Activated CD4-positive, alpha-beta T cell treated with anti-CD3 and anti-CD28 coated beads for 36 hours (primary cell): ENCODE measurements around the gene TMEM132D. TPM values are rescaled to one million over a fixed set of nuclear protein-coding genes. Genes with fewer than 3 reads are reported as not detected.

Experiments
- ATAC-seq: fragments of 200-7000 bp; cut with Tn5 transposase; one replicate; pipeline ENCODE4 v1.10.0; 2021; ENCODE audit warnings: mild to moderate bottlenecking, moderate library complexity
- CTCF ChIA-PET: fragments of 350-600 bp; sonication (Branson Sonifier 250); formaldehyde crosslinking; loops from one replicate; lab custom pipeline; 2021; ENCODE audit warnings: antibody characterized with exemption; lab: Charles Lee
- POLR2A ChIA-PET: fragments of 350-600 bp; sonication (Branson Sonifier 250); formaldehyde crosslinking; loops from one replicate; lab custom pipeline; 2021; ENCODE audit warnings: antibody characterized with exemption, inconsistent platforms; lab: Charles Lee
- DNase-seq: peaks from one replicate; pipeline ENCODE4 v3.0.0-alpha.2; 2020
- H3K27ac Mint-ChIP-seq: one replicate; pipeline ENCODE4 v1.8.0; 2021; ENCODE audit warnings: mixed read lengths
- H3K27me3 Mint-ChIP-seq: one replicate; pipeline ENCODE4 v1.8.0; 2021; ENCODE audit warnings: mixed read lengths
- H3K36me3 Mint-ChIP-seq: one replicate; pipeline ENCODE4 v1.8.0; 2021; ENCODE audit warnings: low read depth, mixed read lengths
- H3K4me1 Mint-ChIP-seq: one replicate; pipeline ENCODE4 v1.8.0; 2021; ENCODE audit warnings: mixed read lengths
- H3K4me3 Mint-ChIP-seq: one replicate; pipeline ENCODE4 v1.8.0; 2021; ENCODE audit warnings: mild to moderate bottlenecking, moderate library complexity, mixed read lengths
- H3K9me3 Mint-ChIP-seq: one replicate; pipeline ENCODE4 v1.8.0; 2021; ENCODE audit warnings: low read depth, mixed read lengths
- intact Hi-C, 2 experiments: fragments of 100-400 bp; cut with DNase I in 1 of 2; cut with micrococcal nuclease in 1 of 2; formaldehyde crosslinking; loops; one replicate each; pipeline versions ENCODE4 v1.14.2 to v1.15.1; 2022 to 2024; cut with DNase I, micrococcal nuclease
- total RNA-seq, 2 experiments: library from RNA; stranded (reverse); gene quantifications; one replicate each; pipeline ENCODE4 v1.2.3, GENCODE V29; 2021

Gene TMEM132D
- total RNA-seq, 2 experiments from 2014 or later: not detected

- H3K36me3 Mint-ChIP-seq: no peaks in the 10 kb centered on the region
- ATAC-seq: no peak
- no peak overlapping the region for H3K27ac Mint-ChIP-seq
- H3K27me3 Mint-ChIP-seq: no peaks in the 10 kb centered on the region
- POLR2A ChIA-PET: no interaction called here
- intact Hi-C loops: no loop called here
- CTCF ChIA-PET: no interaction called here
- no peak overlapping the region for H3K4me3 Mint-ChIP-seq
- H3K9me3 Mint-ChIP-seq: no peaks in the 10 kb centered on the region
- H3K4me1 Mint-ChIP-seq: no peaks in the 10 kb centered on the region
- DNase-seq: no peak
These were observed 436.1 kb downstream of the TMEM132D start for GRCh38 chr12:129467726-129468125.

- Mint-ChIP-seq H3K9me3 (no peaks in the 10 kb centered on the region), H3K36me3 (no peaks in the 10 kb centered on the region), H3K27me3 (no peaks in the 10 kb centered on the region), H3K4me1 (no peaks in the 10 kb centered on the region), H3K27ac (no peak overlapping the region), H3K4me3 (no peak overlapping the region)
- no peak for DNase-seq
- intact Hi-C loops: no loop called here
- no peak for ATAC-seq
- CTCF ChIA-PET: no interaction called here
- POLR2A ChIA-PET: no interaction called here
These were observed 436.5 kb downstream of the TMEM132D start for GRCh38 chr12:129467289-129467688.

- ChIA-PET POLR2A (no interaction called here), CTCF (no interaction called here)
- H3K4me1 Mint-ChIP-seq: no peaks in the 10 kb centered on the region
- intact Hi-C loops: no loop called here
- H3K9me3 Mint-ChIP-seq: peaks cover 2% of the 10 kb centered on the region
- no peak overlapping the region for H3K4me3 Mint-ChIP-seq
- H3K36me3 Mint-ChIP-seq: no peaks in the 10 kb centered on the region
- DNase-seq (no peak), ATAC-seq (no peak)
- no peaks in the 10 kb centered on the region for H3K27me3 Mint-ChIP-seq
- no peak overlapping the region for H3K27ac Mint-ChIP-seq
These were observed 437.3 kb downstream of the TMEM132D start for GRCh38 chr12:129466499-129466898.

- Mint-ChIP-seq H3K27me3 (no peaks in the 10 kb centered on the region), H3K4me3 (no peak overlapping the region), H3K36me3 (no peaks in the 10 kb centered on the region), H3K9me3 (peaks cover 4% of the 10 kb centered on the region), H3K4me1 (no peaks in the 10 kb centered on the region), H3K27ac (no peak overlapping the region)
- CTCF ChIA-PET: interaction anchor here (1.1 kb wide), 1 partner anchor 14 kb away, joined by 4 read pairs; no protein-coding TSS in a partner anchor
- intact Hi-C loops: no loop called here
- DNase-seq (no peak), ATAC-seq (no peak)
- POLR2A ChIA-PET: no interaction called here
These were observed 443.9 kb downstream of the TMEM132D start for GRCh38 chr12:129459886-129460285.

GRCh38 chr12:129446696-129447095 lies 457.1 kb downstream of the TMEM132D start:
- H3K9me3 Mint-ChIP-seq: peaks cover 7% of the 10 kb centered on the region
- no peak for DNase-seq
- no peaks in the 10 kb centered on the region for H3K27me3 Mint-ChIP-seq
- H3K27ac Mint-ChIP-seq: no peak overlapping the region
- H3K36me3 Mint-ChIP-seq: no peaks in the 10 kb centered on the region
- H3K4me1 Mint-ChIP-seq: no peaks in the 10 kb centered on the region
- ChIA-PET POLR2A (no interaction called here), CTCF (no interaction called here)
- ATAC-seq: no peak
- no peak overlapping the region for H3K4me3 Mint-ChIP-seq
- intact Hi-C loops: no loop called here

GRCh38 chr12:129440278-129440677 lies 463.5 kb downstream of the TMEM132D start:
- H3K27ac Mint-ChIP-seq: no peak overlapping the region
- no peak overlapping the region for H3K4me3 Mint-ChIP-seq
- intact Hi-C loops: no loop called here
- H3K36me3 Mint-ChIP-seq: no peaks in the 10 kb centered on the region
- DNase-seq (no peak), ATAC-seq (no peak)
- POLR2A ChIA-PET: no interaction called here
- no peaks in the 10 kb centered on the region for H3K27me3 Mint-ChIP-seq
- CTCF ChIA-PET: no interaction called here
- peaks cover 7% of the 10 kb centered on the region for H3K9me3 Mint-ChIP-seq
- H3K4me1 Mint-ChIP-seq: no peaks in the 10 kb centered on the region

GRCh38 chr12:129434790-129435189 lies 469.0 kb downstream of the TMEM132D start:
- no peak for ATAC-seq
- no peaks in the 10 kb centered on the region for H3K36me3 Mint-ChIP-seq
- no peaks in the 10 kb centered on the region for H3K4me1 Mint-ChIP-seq
- POLR2A ChIA-PET: no interaction called here
- CTCF ChIA-PET: interaction anchor here (0.6 kb wide), 1 partner anchor 137 kb away, joined by 3 read pairs; no protein-coding TSS in a partner anchor
- no peak overlapping the region for H3K4me3 Mint-ChIP-seq
- no peak overlapping the region for H3K27ac Mint-ChIP-seq
- H3K27me3 Mint-ChIP-seq: no peaks in the 10 kb centered on the region
- H3K9me3 Mint-ChIP-seq: peaks cover 14% of the 10 kb centered on the region
- intact Hi-C loops: no loop called here
- no peak for DNase-seq

- Mint-ChIP-seq H3K27me3 (no peaks in the 10 kb centered on the region), H3K4me3 (no peak overlapping the region), H3K9me3 (peaks cover 11% of the 10 kb centered on the region), H3K27ac (no peak overlapping the region), H3K4me1 (no peaks in the 10 kb centered on the region), H3K36me3 (no peaks in the 10 kb centered on the region)
- ChIA-PET POLR2A (no interaction called here), CTCF (no interaction called here)
- DNase-seq (no peak), ATAC-seq (no peak)
- intact Hi-C loops: no loop called here
These were observed 475.4 kb downstream of the TMEM132D start for GRCh38 chr12:129428240-129428936.

- POLR2A ChIA-PET: no interaction called here
- no peak overlapping the region for H3K27ac Mint-ChIP-seq
- H3K4me3 Mint-ChIP-seq: no peak overlapping the region
- DNase-seq (no peak), ATAC-seq (no peak)
- intact Hi-C loops: no loop called here
- no peaks in the 10 kb centered on the region for H3K27me3 Mint-ChIP-seq
- no peaks in the 10 kb centered on the region for H3K4me1 Mint-ChIP-seq
- CTCF ChIA-PET: interaction anchor here (0.7 kb wide), 1 partner anchor 14 kb away, joined by 3 read pairs; no protein-coding TSS in a partner anchor
- no peaks in the 10 kb centered on the region for H3K36me3 Mint-ChIP-seq
- peaks cover 6% of the 10 kb centered on the region for H3K9me3 Mint-ChIP-seq
These were observed 480.7 kb downstream of the TMEM132D start for GRCh38 chr12:129423041-129423580.

- Mint-ChIP-seq H3K4me3 (no peak overlapping the region), H3K36me3 (no peaks in the 10 kb centered on the region), H3K27me3 (no peaks in the 10 kb centered on the region), H3K9me3 (peaks cover 14% of the 10 kb centered on the region), H3K27ac (no peak overlapping the region), H3K4me1 (no peaks in the 10 kb centered on the region)
- DNase-seq: no peak
- ATAC-seq: no peak
- intact Hi-C loops: no loop called here
- ChIA-PET POLR2A (no interaction called here), CTCF (no interaction called here)
These were observed 490.5 kb downstream of the TMEM132D start for GRCh38 chr12:129413295-129413694.

GRCh38 chr12:129409281-129409680 lies 494.5 kb downstream of the TMEM132D start:
- no peak overlapping the region for H3K27ac Mint-ChIP-seq
- ChIA-PET POLR2A (no interaction called here), CTCF (no interaction called here)
- H3K27me3 Mint-ChIP-seq: no peaks in the 10 kb centered on the region
- no peaks in the 10 kb centered on the region for H3K36me3 Mint-ChIP-seq
- ATAC-seq: no peak
- no peaks in the 10 kb centered on the region for H3K4me1 Mint-ChIP-seq
- intact Hi-C loops: no loop called here
- H3K9me3 Mint-ChIP-seq: peaks cover 8% of the 10 kb centered on the region
- DNase-seq: no peak
- no peak overlapping the region for H3K4me3 Mint-ChIP-seq

- CTCF ChIA-PET: no interaction called here
- Mint-ChIP-seq H3K4me3 (no peak overlapping the region), H3K9me3 (peaks cover 8% of the 10 kb centered on the region), H3K36me3 (no peaks in the 10 kb centered on the region), H3K27ac (no peak overlapping the region), H3K4me1 (no peaks in the 10 kb centered on the region), H3K27me3 (no peaks in the 10 kb centered on the region)
- ATAC-seq (no peak), DNase-seq (no peak)
- POLR2A ChIA-PET: no interaction called here
- intact Hi-C loops: no loop called here
These were observed 499.3 kb downstream of the TMEM132D start for GRCh38 chr12:129404556-129404955.
